T-helper 2 cell (primary cell): ENCODE results near the gene SMARCC1.

Source experiments
- DNase-seq, 5 experiments: peaks; one replicate each; pipeline versions ENCODE4 v3.0.0 to v3.0.0-alpha.2; 2012 to 2022

The SMARCC1 gene

GRCh38 chr3:47692158-47692557, 89.5 kb downstream of the SMARCC1 start:
- DNase-seq = no peak

DNA sequence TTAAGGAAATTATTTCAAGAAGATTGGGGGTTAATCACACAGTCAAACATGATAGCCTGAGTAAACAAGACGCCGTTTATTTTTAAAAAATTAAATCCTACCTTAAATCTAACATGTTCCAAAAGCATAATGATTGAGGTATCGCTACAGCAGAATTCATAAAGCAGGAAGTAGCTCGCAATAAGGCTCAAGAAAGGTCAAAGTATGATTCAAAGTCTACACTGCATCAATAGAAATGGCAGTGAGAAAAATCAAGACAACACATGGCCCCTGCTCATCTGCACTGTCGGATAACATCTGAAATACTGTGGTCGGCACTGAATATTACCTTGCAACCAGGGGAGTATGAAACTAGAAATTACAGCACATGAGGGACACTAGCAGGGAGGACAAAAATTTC, 93.2 kb downstream of the SMARCC1 start:
- DNase-seq = no peak

- DNase-seq = no peak
Measured at GRCh38 chr3:47685037-47685436, 96.7 kb downstream of the SMARCC1 start.

DNA sequence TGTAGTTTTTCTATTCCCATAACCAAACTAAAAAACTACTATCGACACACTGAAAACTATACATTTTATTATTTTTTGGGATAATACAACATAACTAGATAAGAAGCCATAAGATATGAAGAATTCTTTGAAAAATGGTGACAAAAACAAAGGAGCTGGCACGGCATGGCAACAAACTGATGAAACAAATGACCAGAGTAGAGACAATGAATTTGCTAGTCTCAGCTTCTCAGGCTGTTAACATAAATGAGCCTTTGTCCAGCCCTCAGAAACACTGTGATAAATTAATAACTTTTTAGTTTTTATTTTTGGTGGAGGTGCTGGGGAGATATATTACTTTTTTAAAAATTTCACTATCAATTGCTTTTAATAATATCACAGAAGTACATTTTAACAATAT, 100.7 kb downstream of the SMARCC1 start:
- DNase-seq = no peak

DNA sequence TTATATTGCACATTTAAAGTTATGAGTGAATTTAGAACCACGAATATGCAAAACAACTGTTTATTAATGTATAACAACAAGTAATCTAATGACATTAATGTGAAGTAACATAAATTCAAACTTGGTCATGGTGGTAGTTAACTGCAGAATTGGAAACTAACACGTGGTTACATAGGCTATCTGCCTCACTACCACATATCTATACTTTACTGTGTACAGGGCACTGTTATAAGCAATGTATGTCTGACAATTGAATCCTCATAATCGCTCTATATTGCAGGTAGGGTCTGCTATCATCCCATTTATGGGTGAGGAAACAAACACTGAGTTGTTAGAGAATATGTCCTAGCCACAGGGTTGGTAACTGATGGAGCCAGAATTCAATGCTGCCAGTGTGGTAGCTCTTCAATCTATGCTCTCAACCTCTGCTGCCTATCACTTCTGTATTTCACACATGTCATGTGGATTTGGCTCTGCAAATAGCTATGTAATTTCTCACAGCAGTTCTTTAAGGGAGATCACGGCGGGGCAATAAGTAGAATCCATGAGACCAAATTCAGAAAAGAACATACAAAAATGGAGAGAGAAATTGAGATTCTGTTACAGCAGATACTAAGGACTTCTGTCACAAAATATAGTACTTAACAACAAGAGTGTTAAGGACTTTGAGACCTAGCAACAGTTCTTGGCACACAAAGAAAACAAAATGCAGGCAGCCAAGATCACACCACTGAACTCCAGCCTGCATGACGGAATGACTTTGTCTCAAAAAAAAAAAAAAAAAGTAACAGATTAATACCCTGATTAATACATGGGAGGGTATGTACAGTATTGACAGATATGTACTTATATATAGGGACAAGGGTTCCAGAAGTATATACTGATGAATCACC, 103.0 kb downstream of the SMARCC1 start:
- peak in 1 of 5 experiments; percentile 2 for DNase-seq

DNA sequence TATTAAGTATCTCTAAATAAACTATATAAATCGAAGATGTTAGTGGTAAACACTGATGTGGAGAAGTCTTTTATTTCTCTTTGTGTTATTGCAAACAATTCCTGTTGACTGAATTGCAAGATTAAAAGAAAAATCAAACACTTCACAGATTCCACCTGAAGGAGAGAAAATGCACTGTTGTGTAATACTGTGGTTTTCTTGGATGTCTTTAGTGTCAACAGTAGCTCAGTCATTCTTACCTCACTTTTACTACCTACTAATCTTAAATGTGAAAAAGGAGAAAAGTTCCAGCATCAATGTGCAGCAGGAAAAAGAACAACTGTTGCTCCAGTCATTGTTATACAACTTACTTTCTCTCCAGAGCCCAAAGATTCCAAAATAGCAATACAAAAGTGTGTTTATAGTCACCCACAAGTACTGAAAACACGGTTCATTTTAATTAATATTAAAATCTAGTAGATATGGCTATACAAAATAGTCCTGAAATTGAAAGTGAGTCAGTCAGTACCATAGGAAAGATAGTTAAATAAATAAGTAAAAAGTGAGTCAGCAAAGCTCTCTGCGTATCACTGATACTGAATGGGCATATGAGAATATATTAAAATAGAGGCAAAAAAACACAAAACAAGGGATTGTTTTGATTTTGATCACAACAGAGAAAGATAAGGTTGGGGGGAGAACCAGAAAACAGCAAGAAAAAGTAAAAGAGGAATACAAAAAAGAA, 112.5 kb downstream of the SMARCC1 start:
- DNase-seq = no peak

DNA sequence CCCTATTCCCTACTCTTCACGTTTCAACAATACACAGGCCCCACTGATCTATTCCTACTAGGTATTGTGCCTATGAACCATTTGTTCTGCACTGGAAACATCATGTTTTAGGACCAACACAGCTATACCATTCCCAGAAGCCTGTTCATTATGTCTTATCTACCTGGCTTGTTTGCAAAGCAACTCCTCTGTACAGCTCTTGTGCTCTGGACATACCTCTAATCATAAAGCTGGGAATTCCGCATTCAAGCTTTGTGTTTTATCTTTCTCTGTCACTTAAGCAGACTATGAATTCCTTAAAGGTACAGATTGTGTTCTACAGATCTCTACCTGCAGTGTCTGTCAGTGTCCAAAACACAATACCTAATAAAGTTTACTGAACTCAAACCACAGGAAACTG, 115.6 kb downstream of the SMARCC1 start:
- DNase-seq = no peak

GRCh38 chr3:47664519-47664918, 117.2 kb downstream of the SMARCC1 start:
- DNase-seq = peak in 1 of 5 experiments; percentile 10

- DNase-seq = no peak
Measured at GRCh38 chr3:47663630-47664240, 118.0 kb downstream of the SMARCC1 start.

GRCh38 chr3:47661121-47661752, 120.5 kb downstream of the SMARCC1 start:
- DNase-seq = no peak

GRCh38 chr3:47658444-47658843, 123.2 kb downstream of the SMARCC1 start:
- DNase-seq = no peak

DNA sequence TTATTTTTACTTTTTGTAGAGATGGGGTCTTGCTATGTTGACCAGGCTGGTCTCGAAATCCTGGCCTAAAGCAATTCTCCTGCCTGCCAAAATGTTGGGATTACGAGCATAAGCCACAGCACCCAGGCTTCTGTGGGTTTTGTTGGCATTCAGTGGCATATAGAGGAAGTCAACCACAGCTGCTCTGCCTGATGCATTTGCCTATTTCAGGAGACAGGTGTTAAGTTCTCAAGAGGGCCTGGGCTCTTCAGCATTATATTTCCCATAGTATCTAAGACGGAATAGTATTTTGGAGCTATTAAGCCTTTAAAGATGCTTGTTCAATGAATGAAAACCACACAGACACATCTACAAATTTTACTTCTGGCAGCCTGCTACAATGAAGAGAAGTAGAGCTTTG, 129.6 kb downstream of the SMARCC1 start:
- no peak for DNase-seq

- no peak for DNase-seq
Measured at GRCh38 chr3:47650294-47650693, 131.4 kb downstream of the SMARCC1 start.

- no peak for DNase-seq
Measured at GRCh38 chr3:47647550-47647949, 134.1 kb downstream of the SMARCC1 start.

- no peak for DNase-seq
Measured at GRCh38 chr3:47646362-47646761, 135.3 kb downstream of the SMARCC1 start.

- DNase-seq = no peak
Measured at GRCh38 chr3:47645551-47645950, 136.1 kb downstream of the SMARCC1 start.

DNA sequence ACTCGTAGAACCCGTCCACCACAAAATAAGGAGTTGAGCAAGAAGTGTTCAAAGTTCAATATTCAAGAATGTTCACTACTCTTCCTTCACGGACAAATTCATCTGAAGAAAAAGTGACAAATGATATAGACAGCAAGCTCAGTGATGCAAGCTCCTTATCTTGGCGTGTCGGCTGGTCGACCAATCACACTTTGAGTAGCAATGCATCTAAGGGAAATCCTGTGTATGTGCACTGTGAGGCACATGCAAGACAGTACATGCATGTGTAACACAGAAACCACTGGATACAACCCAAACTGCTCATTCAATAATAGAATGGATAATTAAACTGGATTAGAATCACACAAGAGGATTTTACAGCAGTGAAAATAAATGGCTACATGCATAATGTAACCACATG, 138.6 kb downstream of the SMARCC1 start:
- no peak for DNase-seq

DNA sequence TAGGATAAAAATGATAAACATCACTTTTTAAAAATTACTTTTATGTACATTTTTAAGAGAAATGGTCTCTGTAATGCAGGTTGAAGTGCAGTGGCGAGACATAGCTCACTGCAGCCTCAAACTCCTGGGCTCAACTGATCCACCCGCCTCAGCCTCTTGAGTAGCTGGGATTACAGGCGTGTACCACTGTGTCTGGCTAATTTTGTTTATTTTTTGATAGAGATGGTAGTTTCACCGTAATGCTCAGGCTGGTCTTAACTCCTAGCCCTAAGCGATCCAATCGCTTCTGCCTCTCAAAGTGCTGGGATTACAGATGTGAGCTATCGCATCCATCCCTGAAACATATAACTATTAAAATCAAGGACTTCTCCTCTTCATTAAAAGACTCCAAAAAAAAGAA, 140.0 kb downstream of the SMARCC1 start:
- DNase-seq = no peak

DNA sequence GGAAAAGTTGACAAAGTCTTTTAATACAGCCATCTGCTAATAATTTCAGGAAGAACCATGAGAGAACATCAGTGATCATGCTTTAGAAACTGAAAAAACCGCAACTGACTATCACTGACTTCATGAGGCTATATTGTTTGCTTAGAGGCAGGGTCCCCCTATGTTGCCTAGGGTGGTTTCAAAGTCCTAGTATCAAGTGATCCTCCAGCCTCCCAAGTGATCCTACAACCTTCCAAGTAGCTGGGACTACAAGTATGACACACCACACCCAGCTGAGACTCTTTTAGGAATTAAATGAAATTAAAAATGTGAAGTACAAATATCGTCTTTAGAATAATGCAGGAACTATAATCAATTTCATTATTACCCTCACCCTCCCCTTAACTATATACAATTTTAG, 144.8 kb downstream of the SMARCC1 start:
- DNase-seq = no peak

GRCh38 chr3:47636225-47636624, 145.5 kb downstream of the SMARCC1 start:
- DNase-seq = no peak

GRCh38 chr3:47635536-47635935, 146.2 kb downstream of the SMARCC1 start:
- no peak for DNase-seq

- no peak for DNase-seq
Measured at GRCh38 chr3:47634996-47635395, 146.7 kb downstream of the SMARCC1 start.

- DNase-seq = no peak
Measured at GRCh38 chr3:47630810-47631209, 150.9 kb downstream of the SMARCC1 start.
